ENCODE data around the gene IFT122.

Gene IFT122

DNA sequence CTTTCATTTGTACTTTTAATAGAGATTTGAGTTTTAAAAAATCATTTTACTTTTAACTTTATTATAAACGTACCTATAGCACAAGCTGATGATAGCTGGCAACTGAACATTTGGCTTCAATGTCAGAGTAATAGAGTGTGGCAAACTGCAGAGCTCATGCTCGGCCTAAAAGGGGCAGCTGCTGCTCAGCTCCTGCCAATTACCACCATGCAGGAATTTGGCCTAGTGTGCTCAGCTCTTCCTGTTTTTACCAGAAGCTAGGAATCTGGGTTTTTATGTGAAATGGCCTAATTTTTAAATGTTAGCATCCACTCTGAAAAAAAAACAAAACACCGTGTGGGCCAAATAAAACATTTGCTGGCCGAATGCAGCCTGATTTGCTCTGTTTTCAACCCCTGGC is 1.8 kb downstream of the IFT122 start:
- peak; percentile 55 for DNase-seq

DNA sequence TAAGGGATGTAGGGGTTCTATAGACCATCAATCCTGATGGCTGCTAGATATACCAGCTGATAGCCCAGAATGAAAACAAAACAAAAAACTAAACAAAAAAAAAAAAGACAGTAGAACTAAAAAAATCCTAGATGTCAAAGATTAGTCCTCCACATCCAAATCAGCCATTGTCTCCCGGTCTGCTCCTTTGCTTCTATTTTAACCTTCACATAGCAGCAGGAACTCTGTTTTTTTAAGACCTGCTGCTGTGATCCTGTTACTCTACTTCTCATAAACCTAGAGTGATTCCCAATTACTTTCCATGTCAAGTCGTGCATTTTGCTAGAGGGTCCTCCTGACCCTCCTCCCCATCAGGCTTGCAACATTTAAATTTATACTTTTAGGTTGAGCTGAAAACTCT is 2.5 kb downstream of the IFT122 start:
- DNase-seq = no peak

DNA sequence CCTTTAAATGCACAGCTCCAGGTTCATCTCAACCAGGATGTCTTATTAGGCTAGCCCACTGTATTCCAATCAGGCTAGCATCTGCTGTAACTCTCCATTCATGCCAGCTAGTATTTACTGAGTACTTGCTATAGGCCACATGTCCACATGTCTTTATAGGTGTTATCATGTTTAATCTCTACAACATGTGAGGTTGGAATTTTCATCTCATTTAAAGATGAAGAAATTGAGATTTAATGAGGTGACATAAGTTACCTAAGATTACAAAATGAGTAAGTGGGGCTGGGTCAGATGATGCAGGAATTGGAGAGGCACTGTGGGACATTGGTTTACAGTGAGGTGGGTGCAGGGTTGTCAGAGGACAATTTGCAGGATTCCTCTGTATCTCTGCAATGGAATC is 2.9 kb downstream of the IFT122 start:
- no peak for DNase-seq

DNA sequence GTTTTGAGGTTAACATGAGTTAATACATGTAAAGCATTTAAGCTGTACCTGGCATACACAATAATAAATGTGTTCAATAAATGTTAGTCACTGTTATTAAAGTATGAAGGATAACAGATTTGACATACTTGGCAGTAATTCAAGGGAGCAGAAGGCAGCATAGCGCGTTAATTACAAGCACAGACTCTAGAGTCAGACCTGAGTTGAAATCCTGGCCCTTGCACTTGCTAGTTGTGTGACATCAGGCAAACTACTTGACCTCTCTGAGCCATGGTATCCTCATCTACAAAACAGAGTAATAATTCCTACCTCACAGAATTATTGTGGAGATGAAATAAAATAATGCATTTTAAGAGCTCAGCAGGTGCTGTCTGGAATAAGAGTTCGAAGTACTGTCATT is 5.4 kb downstream of the IFT122 start:
- no peak for DNase-seq

DNA sequence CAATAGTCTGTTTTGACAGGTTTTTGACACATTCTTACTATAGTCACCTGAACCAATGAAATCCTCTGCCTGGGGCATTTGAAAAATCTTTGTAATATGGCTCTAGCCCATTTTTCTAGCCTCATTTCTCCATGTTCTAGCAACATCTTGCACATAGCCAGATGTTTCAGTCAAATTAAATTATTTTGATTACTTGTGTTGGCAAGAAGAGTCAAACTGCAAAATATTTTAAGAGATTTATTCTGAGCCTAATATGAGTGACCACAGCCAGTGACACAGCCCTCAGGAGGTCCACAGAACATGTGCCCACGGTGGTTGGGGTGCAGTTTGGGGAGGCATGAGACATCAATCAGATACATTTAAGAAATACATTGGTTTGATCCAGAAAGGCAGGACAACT is 6.9 kb downstream of the IFT122 start:
- no peak for DNase-seq

DNA sequence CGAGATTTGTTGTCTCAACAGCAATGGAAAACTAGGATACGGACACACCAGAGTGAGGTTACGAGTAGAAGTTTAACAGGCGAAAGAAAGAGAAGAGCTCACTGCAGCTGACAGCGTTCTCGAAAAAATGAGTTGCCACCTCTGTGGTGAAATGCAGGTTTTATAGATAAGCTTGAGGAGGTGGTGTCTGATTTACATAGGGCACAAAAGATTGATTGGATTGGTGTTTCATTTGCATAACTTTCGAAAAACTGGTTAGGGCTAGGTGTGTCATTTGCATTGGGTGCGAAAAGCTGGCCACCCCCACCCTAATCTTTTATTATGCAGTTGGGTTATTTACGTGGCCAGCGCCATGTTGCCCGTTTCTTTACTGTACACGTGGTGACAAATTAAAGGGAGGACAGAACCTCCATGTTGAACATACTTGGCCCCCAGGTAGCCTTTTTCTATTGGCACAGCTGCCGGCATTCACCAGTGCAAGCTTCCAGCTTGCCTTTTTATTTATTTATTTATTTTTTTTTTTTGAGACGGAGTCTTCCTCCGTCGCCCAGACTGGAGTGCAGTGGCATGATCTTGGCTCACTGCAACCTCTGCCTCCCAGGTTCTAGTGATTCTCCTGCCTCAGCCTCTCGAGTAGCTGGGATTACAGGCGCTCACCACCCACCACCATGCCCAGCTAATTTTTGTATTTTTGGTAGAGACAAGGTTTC is 8.3 kb downstream of the IFT122 start:
- no peak for DNase-seq

DNA sequence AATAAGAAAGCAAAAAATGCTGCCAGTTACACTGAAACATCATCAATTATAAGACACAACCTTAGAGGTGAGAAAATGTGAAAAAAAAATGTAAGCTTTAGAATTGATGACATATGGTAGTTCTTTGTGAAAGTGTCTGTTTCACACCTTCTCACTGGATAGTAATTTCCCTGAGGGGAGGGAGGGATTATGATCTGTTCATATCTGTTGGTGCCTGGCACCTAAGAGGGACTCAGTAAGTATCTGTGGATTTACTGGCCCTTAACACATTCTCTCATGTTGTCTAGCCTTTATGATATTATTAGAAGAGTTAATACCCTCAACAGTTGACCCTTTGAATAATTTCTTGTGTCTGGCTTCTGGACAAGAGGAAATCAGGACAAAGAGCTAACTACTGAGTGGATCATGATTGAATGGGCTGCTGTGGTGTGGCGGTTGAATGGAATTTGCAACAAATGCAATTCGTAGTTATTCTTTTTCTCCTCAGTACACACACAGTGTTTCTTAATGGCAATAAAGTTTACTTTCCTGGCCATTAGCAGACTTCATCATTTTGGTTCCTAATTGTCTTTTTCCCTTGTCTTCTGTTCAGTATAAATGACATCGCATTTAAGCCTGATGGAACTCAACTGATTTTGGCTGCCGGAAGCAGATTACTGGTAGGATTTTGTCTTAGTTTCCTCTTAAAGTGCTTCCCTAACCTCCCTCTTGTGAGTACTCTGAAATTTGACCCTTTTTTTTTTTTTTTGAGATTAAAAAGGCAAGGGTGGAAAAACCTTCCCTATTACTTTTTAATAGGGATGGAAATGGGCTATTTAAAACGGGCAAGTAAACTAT is 9.5 kb downstream of the IFT122 start:
- no peak for DNase-seq

DNA sequence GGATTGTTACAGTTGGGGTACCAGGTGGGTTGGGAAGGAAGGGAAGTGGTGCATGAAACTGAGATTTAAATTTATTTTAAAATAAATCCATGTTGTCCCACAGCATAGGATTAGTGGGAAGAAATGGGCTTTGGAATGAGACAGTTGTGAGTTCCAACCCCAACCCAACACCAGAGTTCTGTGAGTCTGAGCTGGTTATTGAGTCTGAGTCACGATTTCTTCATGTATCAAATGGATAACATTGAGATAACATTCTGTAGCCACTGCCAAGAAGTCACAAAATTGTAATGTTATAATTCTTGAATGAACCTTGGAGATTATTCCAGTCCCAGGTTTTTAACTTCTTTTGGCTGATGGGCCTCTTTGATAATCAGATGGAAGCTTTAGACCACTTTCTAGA is 13.7 kb downstream of the IFT122 start:
- no peak for DNase-seq

DNA sequence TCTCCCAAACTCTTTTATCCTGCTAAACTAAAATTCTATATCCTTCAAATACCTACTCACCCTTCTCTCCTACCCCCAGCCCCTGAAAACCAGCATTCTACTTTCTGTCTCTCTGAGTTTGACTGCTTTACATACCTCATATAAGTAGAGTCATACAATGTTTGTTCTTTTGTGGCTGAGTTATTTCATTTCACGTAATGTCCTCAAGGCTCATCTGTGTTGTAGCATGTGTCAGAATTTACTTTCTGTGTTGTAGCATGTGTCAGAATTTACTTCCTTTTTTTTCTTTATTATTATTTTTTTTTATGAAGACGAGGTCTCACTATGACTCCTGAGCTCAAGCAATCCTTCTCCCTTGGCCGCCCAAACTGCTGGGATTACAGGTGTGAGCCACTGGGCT is 20.1 kb downstream of the IFT122 start:
- DNase-seq = no peak

DNA sequence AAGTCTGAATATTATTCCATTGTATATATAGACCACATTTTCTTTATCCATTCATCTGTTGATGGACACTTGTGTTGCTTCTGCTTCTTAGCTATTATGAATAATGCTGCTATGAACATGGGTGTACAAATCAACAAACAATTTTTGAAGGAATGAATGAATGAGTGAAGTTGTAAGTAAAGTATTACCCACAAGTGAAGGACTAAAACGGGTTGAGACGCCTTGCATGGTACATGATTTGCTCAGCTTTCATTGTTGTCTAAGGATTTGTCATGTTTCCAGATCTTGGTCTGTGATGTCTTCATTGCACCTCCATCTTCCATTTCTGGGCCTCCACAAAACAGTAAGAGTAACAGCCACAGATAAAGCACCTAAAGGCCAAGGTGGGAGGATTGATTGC is 20.5 kb downstream of the IFT122 start:
- no peak for DNase-seq

DNA sequence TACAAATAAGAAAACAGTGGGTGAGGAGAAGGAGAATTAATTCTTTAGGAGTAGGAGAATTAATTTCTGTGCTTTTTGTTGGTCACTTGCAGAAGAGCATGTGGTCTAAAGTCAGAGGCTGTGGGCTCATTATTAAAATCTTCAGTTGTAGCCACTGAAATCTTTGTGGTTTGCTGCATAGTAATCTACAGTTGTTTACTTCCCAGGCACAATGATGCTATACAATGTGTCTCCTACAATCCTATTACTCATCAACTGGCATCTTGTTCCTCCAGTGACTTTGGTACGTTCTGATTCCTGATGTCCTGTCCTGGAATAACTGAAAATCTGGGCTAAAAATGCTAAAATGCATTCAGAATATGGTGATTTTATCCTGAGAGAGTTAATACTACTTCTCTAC is 21.0 kb downstream of the IFT122 start:
- peak; percentile 32 for DNase-seq

DNA sequence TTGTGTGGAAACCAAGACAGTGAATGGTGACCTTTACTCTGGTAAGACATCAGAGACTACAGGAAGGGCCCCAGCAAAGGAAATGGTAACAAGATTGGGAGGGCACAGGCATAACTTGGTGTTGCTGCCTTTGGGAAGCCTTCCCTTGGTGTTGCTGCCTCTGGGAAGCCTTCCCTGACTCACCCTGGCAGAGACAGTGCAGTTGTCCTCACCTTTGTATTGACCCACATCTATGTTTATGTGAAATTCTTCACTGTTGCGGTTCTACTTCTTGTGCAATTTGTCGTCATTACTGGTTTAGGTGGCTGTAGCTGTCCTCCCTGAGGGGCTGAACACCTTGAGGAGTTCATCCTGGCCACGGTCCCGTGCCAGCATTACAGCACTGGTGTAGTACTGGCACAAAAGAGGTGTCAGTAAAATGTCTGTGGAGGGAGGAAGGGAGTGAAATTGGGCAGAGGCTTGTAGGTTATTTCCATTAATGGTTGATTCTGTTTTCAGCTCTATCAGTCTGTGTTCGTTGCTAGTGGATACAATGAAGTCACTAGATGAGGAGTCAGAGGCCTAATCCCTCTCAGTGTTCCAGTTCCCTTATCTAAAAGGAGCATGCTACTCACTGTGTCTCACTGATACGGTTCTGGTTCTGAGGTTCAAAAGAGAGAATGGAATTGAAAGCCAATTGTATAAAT is 21.6 kb downstream of the IFT122 start:
- DNase-seq = no peak

DNA sequence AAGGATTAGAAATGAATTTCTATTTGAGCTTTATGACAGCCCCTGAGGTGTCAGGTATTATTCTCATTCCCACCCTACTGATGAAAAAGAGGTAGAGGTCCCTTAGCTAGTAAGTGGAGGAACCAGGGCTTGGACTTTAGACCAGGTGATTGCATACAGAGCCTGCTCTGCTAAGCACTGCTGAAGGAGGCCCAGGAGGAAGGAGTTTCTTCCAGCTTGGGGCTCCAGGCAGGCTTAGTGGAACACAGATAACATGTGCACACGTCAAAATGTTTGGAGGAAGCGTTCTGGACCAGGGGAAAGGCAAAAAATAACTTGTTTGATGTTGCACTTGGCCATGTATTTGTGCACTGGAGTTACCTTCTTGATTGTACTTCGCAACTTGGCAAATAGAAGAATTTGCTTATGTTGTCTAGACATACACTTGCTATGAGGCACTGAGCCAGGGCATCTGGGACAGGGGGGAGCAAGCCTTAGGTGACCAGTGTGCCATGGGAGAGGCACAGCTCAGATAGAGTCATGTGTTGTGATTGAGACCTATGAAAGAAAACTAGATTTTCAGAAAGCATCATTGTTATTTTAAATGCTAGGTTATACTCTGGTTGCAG is 22.4 kb downstream of the IFT122 start:
- no peak for DNase-seq

DNA sequence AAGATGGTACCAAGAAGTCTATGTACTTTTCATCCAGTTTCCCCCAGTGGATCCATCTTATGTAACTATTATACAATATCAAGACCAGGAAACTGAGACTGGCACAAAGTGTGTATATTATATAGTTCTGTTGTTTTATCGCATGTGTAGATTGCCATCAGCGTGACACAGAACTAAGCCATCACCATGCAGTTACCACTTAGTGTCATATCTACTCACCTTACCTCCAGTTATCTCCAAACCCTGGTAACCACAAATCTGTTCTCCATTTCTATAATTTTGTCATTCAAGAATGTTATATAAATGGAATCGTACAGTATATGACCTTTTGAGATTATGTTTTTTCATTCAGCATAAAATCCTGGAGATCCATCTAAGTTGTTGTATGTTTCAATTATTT is 23.1 kb downstream of the IFT122 start:
- no peak for DNase-seq

DNA sequence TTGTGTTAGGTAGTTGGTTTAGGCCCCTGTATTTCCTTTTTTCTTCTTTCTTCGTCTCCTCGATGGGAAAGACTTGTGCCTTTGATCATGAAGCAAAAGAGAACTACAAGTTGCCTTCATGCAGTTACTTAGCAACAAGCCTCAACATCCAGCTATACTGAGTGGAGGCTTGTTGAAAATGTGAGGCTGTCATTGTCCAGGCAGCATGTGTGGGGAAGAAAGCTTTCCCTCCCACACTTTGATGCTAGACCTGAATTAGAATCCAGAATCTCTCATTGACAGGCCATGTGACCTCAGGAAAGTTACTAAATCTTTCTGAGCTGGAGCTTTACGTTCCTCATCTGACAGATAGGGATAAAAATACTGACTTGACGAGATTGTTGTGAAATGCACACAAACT is 23.7 kb downstream of the IFT122 start:
- no peak for DNase-seq

DNA sequence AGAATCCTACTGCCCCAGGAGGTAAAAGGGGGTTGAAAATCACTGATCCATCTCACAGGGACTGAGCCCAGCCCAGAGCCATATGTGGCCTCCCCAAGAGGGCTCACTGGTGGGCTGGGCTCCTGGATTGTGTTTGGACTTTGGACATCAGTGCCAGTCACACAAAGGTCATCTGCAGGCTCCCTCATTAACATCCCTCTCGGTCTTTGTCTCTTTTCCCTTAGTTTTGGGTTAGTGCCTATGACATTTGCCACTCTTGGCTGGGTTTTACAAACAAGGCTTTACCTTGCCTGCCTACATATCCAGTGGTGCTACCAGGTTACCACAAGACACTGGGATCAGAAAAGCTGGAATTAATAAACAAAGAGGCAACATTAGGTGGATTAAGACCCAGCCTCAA is 27.9 kb downstream of the IFT122 start:
- no peak for DNase-seq

DNA sequence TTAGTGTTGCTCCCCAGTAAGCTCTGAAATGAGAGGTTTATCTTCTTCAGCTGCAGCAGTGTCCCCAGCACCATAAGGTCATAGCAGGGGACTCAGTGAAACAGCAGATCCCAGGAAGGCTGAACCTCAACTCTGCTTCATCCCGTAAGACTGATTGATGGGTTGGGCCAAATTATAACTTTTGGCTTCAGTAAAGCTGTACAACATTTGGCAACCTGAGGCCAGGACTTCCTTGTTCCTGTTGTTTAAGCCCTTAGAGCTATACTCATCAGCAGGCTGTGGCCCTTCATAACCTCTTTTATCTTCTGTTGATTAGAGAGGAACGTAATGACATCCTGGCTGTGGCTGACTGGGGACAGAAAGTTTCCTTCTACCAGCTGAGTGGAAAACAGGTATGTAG is 29.0 kb downstream of the IFT122 start:
- no peak for DNase-seq

DNA sequence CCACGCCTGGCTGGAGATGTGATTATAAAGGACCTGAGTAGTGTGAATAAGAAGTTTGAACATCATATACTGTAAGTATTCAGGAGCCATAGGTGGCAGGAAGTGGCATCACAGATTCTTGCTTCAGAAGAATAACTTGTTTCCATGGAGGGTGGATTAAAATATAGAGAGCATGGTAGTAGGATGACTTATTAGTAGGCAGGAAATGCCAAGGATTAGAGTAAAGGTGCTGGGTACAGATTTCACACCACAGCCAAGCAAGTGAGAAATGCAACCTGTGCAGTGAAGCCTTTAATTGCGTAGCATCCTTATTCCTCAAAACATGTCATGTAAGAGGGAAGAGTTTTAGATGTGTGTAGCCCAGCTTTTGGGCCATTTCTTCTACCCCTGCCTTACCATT is 30.8 kb downstream of the IFT122 start:
- DNase-seq = no peak

DNA sequence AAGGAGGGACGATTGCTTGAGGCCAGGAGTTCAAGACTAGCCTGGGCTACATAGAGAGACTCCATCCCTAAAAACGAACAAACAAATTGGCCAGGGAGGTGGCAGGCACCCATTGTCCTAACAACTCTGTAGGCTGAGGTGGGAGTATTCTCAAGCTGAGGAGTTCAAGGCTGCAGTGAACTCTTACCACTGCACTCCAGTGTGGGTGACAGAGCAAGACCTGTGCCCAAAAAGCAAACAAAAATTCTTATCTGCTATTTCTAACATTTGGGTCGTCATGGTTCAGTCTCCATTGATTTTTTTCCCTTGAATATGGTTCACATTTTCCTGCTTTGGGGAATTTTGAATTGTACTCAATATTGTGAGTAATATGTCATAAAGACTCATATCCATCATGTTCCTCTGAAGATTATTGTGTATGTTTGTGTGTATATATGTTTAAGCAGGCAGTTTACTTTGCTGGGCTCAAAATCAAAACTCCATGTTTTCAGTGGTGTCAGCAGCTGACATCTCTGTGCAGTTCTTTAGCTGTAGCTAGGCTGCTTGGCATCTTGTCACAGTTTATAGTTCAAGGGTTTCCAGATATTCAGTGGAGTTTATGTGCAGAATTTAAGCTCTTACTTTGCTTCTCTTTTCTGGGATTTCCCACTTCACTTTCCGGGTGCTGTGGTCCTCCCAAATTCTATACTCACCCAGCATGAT is 33.2 kb downstream of the IFT122 start:
- DNase-seq = no peak

DNA sequence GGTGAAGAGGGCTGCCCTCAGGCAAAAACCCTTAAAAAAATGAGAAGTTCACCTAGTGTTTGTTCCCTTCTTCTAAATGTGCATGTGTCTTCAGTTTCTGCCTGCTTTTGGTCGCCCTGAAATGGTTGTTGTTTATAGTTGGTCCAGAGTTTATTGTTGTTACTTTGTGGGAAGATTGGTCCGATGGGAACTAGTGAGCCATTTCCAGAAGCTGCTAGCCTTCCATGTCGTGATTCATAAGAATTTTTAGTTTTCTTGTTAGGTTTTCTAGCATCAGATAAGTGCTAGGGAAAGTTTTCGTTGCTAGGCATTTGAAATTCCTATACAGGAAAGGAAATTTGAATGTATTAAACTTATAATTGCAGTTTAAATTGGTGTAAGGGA is 33.7 kb downstream of the IFT122 start:
- no peak for DNase-seq

DNA sequence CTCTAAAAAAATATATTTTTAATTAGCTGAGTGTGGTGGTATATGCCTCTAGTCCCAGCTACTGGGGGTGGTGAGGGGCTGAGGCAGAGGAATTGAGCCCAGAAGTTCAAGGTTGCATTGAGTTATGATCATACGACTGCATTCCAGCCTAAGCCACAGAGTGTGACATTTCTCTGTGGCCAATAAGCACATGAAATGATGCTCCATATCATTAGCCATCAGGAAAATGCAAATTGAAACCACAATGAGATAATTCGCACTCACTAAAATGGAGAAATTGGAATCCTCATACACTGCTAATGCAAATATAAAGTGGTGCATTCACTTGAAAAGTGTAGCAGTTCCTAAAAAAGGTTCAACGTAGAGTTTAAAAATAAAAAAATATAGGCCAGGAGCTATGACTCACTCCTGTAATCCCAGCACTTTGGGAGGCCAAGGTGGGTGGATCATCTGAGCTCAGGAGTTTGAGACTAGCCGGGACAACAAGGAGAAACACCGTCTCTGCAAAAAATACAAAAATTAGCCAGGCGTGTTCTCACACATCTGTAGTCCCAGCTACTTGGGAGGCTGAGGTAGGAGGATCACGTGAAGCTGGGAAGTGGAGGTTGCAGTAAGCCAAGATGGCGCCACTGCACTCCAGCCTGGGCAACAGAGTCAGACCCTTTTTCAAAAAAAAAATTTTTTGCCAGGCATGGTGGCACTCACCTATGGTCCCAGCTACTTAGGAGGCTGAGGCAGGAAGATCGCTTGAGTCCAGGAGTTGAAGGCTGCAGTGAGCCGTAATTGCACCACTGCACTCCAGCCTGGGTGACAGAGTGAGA is 35.2 kb downstream of the IFT122 start:
- peak; percentile 15 for DNase-seq

DNA sequence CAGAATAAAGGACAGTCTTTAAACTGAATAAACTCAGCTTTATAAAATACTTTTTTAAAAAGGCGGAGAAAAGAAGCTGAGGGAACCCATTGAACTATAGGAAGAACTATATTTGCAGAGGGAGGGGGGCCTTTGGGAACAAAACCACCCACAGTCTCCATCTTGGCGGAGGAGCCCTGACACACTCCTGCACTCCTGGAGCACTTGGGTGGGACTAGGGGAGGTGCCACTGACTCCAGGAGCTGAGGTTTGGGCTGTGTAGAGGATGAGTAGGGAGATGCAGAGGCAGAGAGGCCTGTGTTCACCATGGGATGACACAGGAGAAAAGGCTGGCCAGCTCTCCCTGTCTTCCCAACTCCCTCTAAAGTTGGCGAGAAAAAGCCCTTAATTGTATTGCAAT is 35.8 kb downstream of the IFT122 start:
- no peak for DNase-seq

All from fibroblast of skin of scalp (primary cell).